PFSK-1 (cell line): ENCODE results near the gene CERS2.

Experiments used
- FOXP2 ChIP-seq: optimal IDR thresholded peaks from 2 replicates; pipeline ENCODE3; 2011; ENCODE audit warnings: borderline replicate concordance, control low read depth, inconsistent platforms; ENCODE audit not compliant: insufficient read depth; ENCODE audit errors: extremely low read length, extremely low read depth
- POLR2AphosphoS5 ChIP-seq: IDR thresholded peaks from 2 replicates; pipeline ENCODE4 v1.6.1; 2012; ENCODE audit warnings: low read depth, mild to moderate bottlenecking, control low read depth, low read length, moderate library complexity
- SIN3A ChIP-seq: IDR thresholded peaks from 2 replicates; pipeline ENCODE4 v1.6.1; 2012; ENCODE audit warnings: mild to moderate bottlenecking, low read length, moderate library complexity, borderline replicate concordance; ENCODE audit not compliant: insufficient read depth
- TAF1 ChIP-seq: IDR thresholded peaks from 2 replicates; pipeline ENCODE4 v1.6.1; 2012; ENCODE audit warnings: low read length, control low read depth, borderline replicate concordance; ENCODE audit not compliant: insufficient read depth
- TF ChIP-seq, protein P1 (sequence below), 2 experiments: IDR thresholded peaks; 2 replicates each; pipeline versions ENCODE4 v1.6.1 to v1.8.0; 2011 to 2012; ENCODE audit warnings: low read depth in 2 of 2, low read length in 2 of 2, control low read depth in 1 of 2, inconsistent platforms in 1 of 2, mild to moderate bottlenecking in 1 of 2, moderate library complexity in 1 of 2; ENCODE audit not compliant: insufficient read depth in 1 of 2

The CERS2 gene

DNA sequence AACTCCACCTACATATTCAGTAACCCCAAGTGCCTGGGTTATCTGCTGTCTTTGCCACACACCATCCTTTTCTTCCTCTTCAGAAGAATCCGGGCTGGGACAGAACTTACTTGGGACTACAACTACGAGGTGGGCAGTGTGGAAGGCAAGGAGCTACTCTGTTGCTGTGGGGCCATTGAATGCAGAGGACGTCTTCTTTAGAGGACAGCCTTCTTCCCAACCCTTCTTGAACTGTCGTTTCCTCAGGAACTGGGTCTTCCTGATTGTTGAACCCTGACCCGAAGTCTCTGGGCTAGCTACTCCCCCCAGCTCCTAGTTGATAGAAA lies 10.5 kb downstream of the CERS2 start:
- TF ChIP-seq TAF1, result no peak
- TF ChIP-seq POLR2AphosphoS5, result no peak; the same call in 1 of the 2 replicates
- no peak for TF ChIP-seq SIN3A
- no peak for TF ChIP-seq FOXP2
- TF ChIP-seq, protein P1, sequence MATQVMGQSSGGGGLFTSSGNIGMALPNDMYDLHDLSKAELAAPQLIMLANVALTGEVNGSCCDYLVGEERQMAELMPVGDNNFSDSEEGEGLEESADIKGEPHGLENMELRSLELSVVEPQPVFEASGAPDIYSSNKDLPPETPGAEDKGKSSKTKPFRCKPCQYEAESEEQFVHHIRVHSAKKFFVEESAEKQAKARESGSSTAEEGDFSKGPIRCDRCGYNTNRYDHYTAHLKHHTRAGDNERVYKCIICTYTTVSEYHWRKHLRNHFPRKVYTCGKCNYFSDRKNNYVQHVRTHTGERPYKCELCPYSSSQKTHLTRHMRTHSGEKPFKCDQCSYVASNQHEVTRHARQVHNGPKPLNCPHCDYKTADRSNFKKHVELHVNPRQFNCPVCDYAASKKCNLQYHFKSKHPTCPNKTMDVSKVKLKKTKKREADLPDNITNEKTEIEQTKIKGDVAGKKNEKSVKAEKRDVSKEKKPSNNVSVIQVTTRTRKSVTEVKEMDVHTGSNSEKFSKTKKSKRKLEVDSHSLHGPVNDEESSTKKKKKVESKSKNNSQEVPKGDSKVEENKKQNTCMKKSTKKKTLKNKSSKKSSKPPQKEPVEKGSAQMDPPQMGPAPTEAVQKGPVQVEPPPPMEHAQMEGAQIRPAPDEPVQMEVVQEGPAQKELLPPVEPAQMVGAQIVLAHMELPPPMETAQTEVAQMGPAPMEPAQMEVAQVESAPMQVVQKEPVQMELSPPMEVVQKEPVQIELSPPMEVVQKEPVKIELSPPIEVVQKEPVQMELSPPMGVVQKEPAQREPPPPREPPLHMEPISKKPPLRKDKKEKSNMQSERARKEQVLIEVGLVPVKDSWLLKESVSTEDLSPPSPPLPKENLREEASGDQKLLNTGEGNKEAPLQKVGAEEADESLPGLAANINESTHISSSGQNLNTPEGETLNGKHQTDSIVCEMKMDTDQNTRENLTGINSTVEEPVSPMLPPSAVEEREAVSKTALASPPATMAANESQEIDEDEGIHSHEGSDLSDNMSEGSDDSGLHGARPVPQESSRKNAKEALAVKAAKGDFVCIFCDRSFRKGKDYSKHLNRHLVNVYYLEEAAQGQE (IDR thresholded peaks at IDR 0.05; ENCODE audit: insufficient read depth in 1 of 2, low read depth in 2 of 2, low read length in 2 of 2), result no peak

GRCh38 chr1:150963321-150964163 lies 11.1 kb downstream of the CERS2 start:
- TF ChIP-seq TAF1 (no peak), POLR2AphosphoS5 (no peak; the same call in none of the 2 replicates), SIN3A (no peak), FOXP2 (no peak)
- TF ChIP-seq, protein P1 (IDR thresholded peaks at IDR 0.05; ENCODE audit: insufficient read depth in 1 of 2, low read depth in 2 of 2, low read length in 2 of 2), result no peak

DNA sequence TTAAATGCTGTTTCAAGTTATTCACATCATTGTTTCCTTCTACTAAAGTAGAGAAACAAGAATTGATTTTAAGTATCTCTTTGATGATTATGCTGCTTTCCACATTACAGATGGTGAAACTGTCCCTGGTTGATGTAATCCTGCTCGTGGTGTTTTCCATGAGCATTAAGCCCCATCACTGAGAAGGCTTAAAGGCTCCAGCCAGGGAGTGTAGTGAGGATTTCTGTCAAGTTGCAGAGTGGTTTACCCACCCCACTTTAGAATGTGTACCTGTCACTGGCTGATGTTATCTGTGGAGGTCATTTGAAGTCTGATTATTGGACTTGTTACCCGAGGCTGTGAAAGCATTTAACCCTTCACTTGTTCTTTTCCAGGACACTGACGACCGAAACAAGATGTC lies 12.9 kb downstream of the CERS2 start:
- TF ChIP-seq POLR2AphosphoS5 (no peak), FOXP2 (no peak), SIN3A (no peak), TAF1 (no peak)
- TF ChIP-seq, protein P1 (IDR thresholded peaks at IDR 0.05; ENCODE audit: insufficient read depth in 1 of 2, low read depth in 2 of 2, low read length in 2 of 2), result no peak

GRCh38 chr1:150960646-150961045 lies 14.0 kb downstream of the CERS2 start:
- no peak for TF ChIP-seq SIN3A
- TF ChIP-seq, protein P1 (IDR thresholded peaks at IDR 0.05; ENCODE audit: insufficient read depth in 1 of 2, low read depth in 2 of 2, low read length in 2 of 2), result no peak
- no peak for TF ChIP-seq TAF1
- TF ChIP-seq POLR2AphosphoS5, result no peak
- no peak for TF ChIP-seq FOXP2
